Activated T-helper 1 cell treated with anti-CD3 and anti-CD28 coated beads, Interleukin-2, amount 50 U/mL, for 16 hours (primary cell): Measurements from ENCODE around the gene LINC00305.

Experiments used
- DNase-seq, 2 donors: peaks; one replicate each; pipeline ENCODE4 v3.0.0-alpha.2; 2020; ENCODE audit warnings: low read depth in 1 of 2, low spot score in 1 of 2

Gene LINC00305

DNA sequence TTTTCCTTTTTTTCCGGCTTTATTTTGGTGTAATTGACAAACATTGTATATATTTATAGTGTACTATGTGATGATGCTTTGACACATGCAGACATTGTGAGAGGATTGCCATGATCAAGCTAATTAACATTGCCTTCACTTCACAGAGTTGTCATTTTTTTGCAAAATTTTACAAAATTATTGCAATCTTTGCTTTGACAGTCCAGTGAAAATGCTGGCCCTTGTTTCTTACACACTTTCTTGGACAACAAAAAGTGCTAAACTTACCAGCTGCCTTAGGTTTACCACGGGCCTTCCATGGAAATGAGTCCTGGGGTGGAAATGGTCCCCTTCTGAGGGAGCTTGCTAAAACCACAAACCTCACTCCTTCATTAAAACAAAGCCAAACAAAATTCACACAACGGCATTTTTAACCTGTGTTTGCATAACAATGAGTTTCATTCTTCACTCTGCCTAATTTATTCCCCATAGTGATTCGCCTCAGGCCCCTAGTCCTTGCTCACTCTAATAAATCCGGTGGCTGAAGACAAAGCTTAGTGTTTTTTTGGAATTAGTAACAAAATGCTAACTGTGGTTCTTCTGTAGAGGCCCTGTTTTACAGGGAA, 32.2 kb downstream of the LINC00305 start:
- no peak for DNase-seq

DNA sequence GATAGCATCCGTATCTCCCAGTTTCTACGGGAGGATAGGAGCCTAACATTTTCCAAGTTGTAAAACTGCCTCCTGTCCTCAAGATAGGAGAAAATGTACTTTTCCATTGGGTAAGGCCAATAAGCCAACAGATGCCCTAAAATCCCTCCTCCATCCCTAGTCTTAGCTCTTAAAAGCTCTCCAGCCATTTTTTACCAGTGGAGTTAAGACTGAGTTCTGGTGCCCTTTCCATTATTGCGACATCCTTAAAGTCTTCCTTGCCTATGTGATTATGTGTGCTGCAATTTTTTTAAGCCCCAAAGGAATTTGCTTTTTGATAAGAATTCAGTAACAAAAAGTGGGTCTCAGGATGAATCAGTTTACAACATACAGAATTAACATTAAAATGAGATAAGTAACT, 33.0 kb downstream of the LINC00305 start:
- no peak for DNase-seq

DNA sequence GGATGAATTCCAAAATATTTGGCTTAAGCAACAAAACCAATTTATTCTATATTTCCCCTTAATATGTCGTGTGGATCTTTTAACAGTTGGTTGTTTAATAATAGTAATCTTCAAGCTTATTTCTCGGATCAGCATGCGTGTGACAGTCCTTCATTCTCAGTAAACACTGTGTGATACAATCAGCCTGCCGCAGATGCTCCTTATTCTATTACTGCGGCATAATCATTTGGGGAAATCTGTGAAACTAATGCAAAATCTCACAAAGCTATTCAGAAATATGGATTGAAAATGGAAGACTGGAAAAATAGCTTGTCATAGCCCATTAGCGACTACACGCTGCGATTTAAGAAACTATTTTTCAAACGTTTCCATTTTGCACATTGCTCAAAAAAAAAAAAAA, 36.9 kb downstream of the LINC00305 start:
- DNase-seq = no peak

DNA sequence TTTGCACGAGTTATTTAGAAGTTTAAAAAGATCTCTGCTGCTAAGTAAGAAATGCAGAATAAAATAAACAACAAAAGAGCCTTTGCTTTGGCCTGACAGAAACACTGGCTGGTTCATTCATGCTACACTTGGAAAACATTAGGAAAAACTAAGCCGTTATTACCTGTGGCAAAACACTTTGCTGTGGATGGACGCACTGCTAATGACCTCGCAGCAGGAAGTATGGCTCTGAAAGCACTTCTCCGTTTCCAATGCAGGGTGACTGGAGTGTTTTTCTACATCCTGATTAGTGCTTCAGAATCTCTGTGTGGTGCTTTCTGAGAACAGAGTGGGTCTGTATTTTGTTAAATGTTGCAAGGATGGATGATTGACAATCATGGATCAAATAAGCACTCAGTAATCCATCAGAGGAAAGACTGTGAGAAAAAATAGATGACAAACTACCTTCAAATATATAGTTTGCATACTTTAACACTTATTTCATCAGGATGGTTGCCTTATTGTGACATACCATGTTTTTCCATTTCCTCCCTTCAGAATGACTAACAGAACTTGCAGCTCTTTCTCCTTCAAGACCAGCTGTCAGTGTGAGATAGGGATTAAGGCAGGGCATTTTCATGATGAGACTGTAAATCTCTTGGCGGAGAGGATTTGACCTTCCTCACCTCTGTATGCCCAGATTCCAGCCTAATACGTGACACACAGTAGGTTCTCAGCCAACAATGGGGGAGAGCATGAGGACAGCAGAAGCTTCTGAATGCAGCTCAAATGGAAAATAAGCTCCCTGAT, 38.0 kb downstream of the LINC00305 start:
- no peak for DNase-seq

DNA sequence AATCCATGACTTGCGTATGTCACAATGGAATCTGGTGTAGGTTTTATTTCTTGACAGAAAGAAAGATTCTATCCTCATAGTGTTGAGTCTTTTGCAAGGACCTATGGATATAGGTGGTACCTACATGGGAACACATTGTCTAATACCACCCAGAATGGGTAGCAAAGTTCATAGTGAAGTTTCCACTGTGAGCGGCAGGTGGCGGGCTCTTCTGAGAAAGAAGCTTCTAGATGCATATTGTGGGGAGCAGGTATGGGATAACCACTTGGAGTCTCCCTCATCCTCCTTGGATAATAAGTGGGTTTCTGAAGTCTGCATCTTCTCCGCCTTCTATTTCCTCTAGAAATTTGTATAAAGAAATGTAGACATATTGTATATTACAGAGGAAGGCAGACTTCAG, 44.9 kb downstream of the LINC00305 start:
- no peak for DNase-seq

DNA sequence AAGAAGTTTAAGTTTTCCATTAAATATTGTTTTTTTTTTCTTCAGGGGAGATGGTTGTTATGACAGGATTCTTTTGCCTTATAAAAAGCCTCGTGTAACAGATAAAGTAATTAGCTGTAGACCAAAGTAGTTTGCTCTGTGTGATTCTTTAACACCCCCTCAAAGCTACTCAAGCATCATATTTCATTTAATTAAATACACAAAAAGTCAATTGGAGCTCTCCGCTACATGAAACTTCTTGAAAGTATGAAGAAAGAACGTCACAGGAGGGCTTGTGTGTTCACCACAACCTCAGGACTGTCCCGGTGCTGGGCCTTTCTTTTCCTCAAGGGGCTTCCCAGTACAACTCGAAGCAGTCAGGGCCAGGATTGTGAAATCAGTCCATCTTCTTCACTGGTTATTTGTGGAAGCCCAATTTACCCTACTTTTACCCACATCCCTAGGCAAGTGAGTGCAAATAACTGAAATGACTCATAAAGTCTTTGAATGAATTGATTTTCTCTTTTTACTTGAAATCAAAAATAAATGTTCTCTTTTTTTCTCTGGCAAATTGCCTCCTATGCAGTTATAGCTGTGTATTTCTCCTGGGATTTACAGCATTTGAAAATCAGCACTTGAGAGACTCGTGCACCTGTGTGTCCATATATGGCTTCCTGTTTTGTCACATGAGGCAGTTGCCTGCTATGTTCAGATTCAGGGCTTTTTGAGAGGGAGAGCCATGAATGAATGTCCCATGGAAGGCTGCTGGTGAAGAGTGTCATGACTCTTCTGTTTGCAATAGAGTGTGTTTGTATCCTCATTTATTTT, 48.6 kb downstream of the LINC00305 start:
- DNase-seq = no peak

DNA sequence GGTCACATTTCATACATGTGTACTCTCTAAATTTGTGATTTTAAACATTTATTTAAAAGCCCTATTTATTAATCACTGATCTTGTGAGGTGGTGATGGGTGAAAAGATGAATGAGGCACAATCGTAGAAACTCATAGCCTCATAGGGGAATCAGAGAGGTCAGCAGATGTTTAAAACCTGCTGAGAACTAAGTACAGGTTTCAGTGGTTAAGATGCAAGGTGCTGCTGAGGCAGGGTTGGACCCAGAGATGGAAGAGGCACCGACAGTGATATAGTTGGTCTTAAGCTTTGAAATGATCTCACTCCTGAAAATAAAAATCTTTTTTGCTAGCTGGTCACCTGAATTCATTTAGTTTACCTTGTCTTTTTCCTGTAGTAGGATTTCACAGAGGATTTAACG, 49.6 kb downstream of the LINC00305 start:
- no peak for DNase-seq

DNA sequence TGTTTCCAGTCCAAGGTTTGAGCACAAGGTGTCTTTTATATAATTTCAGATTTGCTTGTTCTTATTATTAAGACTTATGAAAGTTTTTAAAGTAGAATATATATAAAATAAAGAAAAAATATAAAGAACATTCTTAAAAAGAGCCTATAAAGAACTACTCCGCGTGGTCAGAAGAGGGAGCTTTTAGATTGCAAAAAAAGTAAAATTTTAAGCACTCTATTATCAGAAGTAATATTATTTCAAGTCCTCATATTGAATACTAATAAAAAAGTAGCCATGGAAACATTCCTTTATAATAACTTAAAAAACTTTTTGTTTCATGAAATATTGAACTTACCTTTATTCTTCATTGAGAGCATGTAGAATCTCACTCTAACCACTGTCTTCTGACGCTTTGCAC, 51.4 kb downstream of the LINC00305 start:
- no peak for DNase-seq

DNA sequence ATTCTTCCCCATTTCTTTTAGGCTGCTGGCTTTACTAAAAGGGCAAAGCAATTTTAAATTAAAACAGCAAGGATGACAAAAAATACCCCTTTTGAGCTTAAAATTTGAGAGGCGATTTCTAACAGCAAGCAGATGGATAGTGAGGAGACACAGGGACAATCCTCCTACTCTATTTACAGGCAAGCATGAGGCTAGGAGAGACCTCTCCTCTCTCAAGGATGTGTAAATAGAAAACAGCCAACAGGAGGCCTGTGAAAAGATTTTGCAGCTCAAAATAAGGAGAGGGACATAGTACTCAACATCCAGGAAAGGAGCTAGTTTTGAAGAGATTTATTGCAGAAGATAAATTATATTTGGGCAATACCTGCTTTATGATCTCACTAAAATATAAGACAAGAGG, 53.8 kb downstream of the LINC00305 start:
- DNase-seq = no peak

DNA sequence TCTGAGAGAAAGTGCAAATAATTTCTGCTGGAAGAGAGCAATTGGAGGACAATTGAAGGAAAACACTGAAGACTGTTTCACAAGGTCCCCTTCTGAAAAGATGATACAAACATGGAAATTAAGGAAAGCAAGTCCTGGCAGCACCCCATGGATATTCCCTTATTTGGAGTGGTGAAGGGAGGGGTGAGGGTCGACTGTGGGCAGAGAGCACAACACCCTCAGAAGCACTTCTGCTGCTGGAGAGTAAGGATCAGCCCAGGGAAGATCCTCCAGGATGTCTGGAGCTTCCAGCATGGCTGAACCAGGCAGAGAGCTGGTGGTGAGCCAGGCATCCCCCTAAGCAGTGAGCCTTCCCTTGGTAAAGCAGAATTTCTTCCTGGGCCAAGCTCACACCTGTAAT, 54.7 kb downstream of the LINC00305 start:
- no peak for DNase-seq

DNA sequence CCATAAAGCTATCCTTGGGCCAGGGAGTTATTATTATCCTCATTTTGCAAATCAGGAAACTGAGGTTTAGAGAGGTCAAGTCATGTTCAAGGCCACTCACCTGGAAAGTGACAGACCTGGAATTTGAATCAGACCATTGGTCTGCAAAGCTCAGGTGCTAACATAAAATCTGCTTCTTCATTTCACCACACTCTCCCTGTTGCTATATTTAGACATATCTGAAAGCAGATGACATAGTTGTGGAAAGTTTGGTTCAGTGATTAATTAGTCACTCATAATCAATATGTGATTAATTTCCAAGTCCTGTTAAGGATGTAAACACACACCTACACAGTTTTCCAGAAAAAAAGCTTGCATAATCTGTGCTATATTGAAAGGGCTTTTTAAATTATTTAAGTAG, 57.4 kb downstream of the LINC00305 start:
- no peak for DNase-seq

DNA sequence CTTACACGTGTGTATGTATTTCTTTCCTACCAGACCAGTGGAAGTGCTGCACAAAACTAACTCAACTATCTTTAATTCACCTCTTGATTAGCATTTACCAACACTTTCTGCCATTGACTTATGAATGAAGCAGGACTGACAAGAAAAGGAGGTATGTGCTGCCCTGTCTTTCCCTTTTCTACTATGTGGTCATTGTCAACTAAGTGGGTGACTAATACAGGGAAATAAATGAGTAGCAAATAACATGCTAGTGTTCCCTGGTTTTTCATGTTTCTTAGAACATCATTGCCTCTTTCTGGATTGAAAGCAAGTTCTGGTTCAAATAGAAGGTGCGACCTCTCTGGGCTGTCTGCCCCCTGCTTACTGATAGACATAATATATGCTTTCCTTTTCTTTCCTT, 58.0 kb downstream of the LINC00305 start:
- no peak for DNase-seq

DNA sequence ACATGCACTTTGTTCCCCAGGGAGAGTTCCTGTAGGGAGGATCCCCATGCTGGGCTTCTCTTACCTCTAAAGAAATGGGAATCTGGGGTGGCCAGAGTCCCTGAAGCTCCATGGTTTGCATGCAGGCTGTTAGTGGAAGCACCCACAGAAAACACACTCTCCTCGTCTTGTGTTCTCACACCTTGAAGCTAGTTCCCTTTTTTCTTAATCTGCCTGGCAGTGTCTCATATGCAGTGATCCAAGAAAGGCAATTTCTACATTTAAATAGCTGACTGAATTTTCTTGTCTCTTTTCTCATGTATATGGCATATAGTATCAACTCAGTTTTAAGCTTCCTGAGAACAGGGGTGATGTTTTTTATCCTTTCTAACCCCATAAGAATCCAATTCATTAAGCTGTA, 65.0 kb downstream of the LINC00305 start:
- no peak for DNase-seq

DNA sequence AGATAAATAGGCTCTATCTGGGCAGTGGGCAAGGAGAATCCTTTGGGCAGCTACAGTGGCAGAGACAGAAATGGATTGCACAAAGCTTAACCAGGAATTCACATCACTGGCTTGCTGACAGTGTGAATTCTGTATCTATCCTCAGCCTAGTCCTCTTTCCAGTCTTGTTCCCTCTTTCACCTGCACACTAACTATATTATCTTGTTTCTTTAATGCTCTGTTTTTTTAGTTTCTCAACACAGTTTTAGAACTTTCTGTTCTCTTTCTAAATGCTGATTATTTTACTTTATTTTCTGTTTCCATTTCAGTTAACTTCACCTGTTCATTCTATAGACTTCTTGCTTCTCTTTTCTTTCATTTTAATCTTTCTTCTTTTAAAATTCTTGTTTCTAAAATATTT, 66.4 kb downstream of the LINC00305 start:
- no peak for DNase-seq

DNA sequence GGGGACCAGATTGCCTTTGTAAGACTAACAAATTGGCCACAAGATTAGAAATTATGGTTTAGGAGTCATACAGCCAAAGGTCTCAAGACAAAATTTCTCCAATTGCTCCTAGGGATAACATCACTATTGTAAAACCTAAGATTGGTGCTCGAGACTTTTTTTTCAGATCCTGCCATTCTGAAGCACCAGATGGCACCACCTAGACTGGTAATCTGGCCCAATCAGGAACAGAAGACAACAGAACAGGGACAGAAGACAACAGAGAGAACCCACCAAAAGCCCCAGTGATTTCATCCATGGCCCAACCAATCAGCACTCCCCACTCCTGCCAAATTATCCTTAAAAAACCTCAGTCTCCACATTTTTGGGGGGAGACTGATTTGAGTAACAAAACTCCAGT, 66.8 kb downstream of the LINC00305 start:
- no peak for DNase-seq

DNA sequence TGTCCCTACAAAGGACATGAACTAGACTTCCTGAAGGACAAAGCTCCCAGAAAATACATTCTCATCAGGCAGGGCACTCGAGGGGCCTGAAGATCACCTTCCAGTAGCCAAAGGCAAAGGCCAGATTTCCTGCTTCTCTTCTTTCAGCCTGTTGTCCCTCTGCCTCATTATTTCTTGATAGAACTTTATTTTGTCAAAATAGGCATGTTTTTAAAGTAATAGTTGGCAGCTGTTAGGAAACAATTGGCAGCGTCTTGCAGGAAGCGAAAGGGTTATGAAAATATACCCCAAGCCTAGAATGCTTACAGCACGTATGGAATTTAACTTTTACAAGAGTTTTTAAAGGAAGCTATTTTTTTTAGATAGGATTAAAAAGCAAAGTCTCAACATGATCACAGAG, 74.9 kb downstream of the LINC00305 start:
- no peak for DNase-seq

DNA sequence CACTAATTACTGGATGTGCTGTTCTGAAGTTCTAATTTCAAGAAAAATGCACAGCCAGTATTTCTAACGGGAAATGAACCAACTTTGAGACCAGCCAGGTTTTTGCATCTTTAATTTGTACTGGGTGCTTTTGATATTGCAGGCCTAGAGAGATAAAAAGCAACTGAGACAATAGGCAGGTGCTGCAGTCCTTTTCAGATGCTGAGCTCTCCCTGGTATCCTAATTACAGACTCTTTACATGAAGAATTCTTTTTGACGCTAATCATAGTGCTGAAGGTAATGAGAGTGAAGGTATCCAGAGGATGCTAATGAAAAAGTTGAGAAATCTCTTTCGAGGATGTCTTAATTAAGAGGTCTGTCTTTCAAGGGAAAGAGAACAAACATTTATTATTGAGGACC, 93.9 kb downstream of the LINC00305 start:
- no peak for DNase-seq

DNA sequence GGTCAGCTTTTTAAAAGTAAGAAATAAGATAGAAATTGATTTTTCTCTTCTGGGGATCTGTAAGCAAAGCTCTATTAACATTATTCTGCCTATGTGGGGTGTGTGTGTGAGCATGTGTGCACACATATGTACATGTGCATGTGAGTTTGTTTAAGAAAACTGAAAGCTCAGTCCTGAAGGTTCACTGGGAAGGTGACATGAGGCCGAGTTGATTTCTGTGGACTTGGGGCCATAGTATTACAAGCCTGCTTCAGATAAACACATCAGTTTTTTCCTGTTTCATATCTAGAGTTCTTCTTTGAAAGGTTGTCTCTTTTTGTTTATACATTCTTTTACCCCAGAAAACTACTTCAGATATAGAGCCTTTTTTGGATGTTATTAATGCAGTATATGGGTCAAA, 95.6 kb downstream of the LINC00305 start:
- no peak for DNase-seq

DNA sequence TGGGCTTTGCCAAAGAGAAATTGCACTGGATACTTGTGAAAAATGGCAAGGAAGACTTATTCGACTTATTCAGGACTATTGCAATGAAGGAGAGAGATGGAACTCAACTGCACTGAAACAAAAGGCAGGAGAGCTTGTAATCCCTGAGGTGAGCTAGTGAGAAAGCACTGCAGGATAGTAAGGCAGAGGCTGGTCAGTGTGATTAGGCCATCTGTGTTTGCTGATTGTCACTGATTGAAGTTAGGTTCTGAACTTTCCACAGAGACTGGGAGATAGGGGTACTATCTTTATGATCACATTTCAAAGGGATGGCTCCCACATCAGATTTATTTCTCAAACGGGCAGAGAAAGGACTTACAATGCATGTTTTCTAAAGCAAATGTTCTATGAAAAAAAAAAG, 96.1 kb downstream of the LINC00305 start:
- no peak for DNase-seq

DNA sequence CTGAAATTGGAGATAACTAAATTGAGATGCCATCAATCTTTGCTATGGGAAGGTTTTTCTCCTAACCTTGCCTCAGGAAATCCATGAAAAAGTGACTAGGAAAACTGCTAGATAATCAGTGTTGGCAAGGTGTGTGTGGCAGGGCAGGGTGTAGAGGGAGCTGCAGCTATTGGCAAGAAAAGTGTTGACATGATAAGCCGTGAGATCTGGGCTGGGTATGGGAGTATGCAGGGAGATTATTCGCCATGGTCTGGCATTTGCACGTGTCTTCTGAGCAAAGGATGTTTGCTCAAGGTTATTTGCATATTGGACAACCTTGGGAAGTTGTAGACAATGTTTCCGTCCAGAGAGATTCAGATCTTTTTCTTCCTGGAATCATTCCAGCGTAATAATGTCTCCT, 104.3 kb downstream of the LINC00305 start:
- no peak for DNase-seq

DNA sequence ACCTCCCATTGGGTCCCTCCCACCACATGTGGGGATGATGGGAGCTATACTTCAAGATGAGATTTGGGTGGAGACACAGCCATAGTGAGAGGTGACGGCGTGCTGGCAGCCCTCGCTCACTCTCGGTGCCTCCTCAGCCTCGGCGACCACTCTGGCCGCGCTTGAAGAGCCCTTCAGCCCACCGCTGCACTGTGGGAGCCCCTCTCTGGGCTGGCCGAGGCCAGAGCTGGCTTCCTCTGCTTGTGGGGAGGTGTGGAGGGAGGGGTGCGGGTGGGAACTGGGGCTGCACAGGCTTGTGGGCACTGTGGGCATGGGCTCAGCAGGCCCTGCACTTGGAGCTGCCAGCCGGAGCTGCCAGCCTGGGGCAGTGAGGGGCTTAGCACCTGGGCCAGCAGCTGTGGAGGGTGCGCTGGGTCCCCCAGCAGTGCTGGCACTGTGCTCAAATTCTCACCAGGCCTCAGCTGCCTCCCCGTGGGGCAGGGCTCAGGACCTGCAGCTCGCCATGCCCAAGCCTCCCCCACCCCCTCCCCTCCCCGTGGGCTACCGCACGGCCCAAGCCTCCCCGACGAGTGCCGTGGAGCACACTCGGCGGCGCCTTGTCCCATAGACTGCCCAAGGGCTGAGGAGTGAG, 106.0 kb downstream of the LINC00305 start:
- no peak for DNase-seq
